Heart left ventricle (tissue), 16 donors: ENCODE data around the gene NIPSNAP2. TPM values are rescaled to one million over a fixed set of nuclear protein-coding genes. Genes with fewer than 3 reads are reported as not detected.
A peak's percentile ranks its signal among the peaks of the same experiment; 100 is the strongest.

Experiments
- ATAC-seq, 4 donors: fragments of 200-7000 bp; cut with Tn5 transposase; one replicate each; pipeline ENCODE4 v1.9.1; 2020 to 2022; ENCODE audit warnings: moderate library complexity in 4 of 4, mild to moderate bottlenecking in 3 of 4, moderate number of reproducible peaks in 1 of 4
- DNase-seq, 5 donors: peaks; one replicate each; pipeline ENCODE4 v3.0.0-alpha.2; 2020
- H3K27ac ChIP-seq, 12 donors: fragments of 200-600 bp; sonication (generic) in 4 of 12; one replicate each; pipeline versions ENCODE4 v1.5.0 to v1.8.0; 2016 to 2022; ENCODE audit warnings: mild to moderate bottlenecking in 2 of 12
- H3K27me3 ChIP-seq, 9 donors: fragments of 200-600 bp; sonication (generic) in 2 of 9; one replicate each; pipeline versions ENCODE4 v1.5.1 to v1.8.0; 2016 to 2022; ENCODE audit warnings: mild to moderate bottlenecking in 3 of 9
- H3K36me3 ChIP-seq, 9 donors: fragments of 200-600 bp; sonication (generic) in 2 of 9; one replicate each; pipeline versions ENCODE4 v1.5.0 to v1.8.0; 2018 to 2022; ENCODE audit warnings: mild to moderate bottlenecking in 2 of 9
- H3K4me1 ChIP-seq, 12 donors: fragments of 200-600 bp; sonication (generic) in 4 of 12; one replicate each; pipeline versions ENCODE4 v1.5.0 to v1.8.0; 2016 to 2022; ENCODE audit warnings: mild to moderate bottlenecking in 3 of 12
- H3K4me3 ChIP-seq, 12 donors: fragments of 200-600 bp; sonication (generic) in 4 of 12; one replicate each; pipeline versions ENCODE4 v1.5.0 to v1.8.0; 2017 to 2022; ENCODE audit warnings: mild to moderate bottlenecking in 9 of 12, moderate library complexity in 4 of 12
- H3K9me3 ChIP-seq, 12 donors: fragments of 200-600 bp; sonication (generic) in 4 of 12; one replicate each; pipeline versions ENCODE4 v1.5.0 to v1.8.0; 2016 to 2022; ENCODE audit warnings: mild to moderate bottlenecking in 1 of 12
- POLR2A ChIP-seq, 2 donors: fragments of 450-650 bp; IDR thresholded peaks; one replicate each; pipeline ENCODE4 v1.6.1; 2017; ENCODE audit warnings: antibody characterized with exemption in 2 of 2, mild to moderate bottlenecking in 2 of 2, moderate library complexity in 2 of 2
- WGBS, 4 donors: extraction: QIAGEN DNeasy Blood & Tissue Kit in 2 of 4; methylation state at CpG; one replicate each; pipeline versions ENCODE4 v1.1.5 to v1.1.7; 2013 to 2018; 5-methylcytosine and 5-hydroxymethylcytosine counted together
- intact Hi-C, 10 donors: fragments of 100-400 bp; cut with DNase I; formaldehyde crosslinking; loops; one replicate each; pipeline versions ENCODE4 v1.11.1 to v1.14.2; 2022
- long read RNA-seq, 3 donors: library from polyadenylated mRNA; unstranded; transcript quantifications; one replicate each; pipeline ENCODE4 v2.0.0, GENCODE V29; 2020 to 2021
- polyA plus RNA-seq, 2 donors: library from polyadenylated mRNA; stranded (reverse); fragments of 200-250 nt; gene quantifications; one replicate each; pipeline ENCODE4 v1.2.3, GENCODE V29; 2013
- total RNA-seq, 9 donors: library from RNA; depleted of rRNA in 2 of 9; stranded (reverse); fragments of >200 nt in 2 of 9; fragmentation: NEBNext Ultra II Directional in 3 of 9; extraction: Animal tissue kit (Norgen Biotek cat#: 25700) in 3 of 9; gene quantifications; one replicate each; pipeline versions ENCODE4 v1.1.0 to v1.2.4, GENCODE V29; 2016 to 2023
- TF ChIP-seq, protein P1 (sequence below), 12 donors: fragments of 200-600 bp; sonication (generic) in 4 of 12; IDR thresholded peaks; one replicate each; pipeline versions ENCODE4 v1.5.0 to v1.8.0; 2018 to 2022; ENCODE audit warnings: antibody characterized with exemption in 12 of 12, mild to moderate bottlenecking in 5 of 12
- donor health status: ischemic (EF 13 %, LVEDD 7.1; RV severe dilation, severe dysfunction).
- donor health status: healthy with polysubstance abuse.
- donor health status: DM: no; HTN: yes; CAD: no.
- donor health status: DM: no; HTN: no; CAD: no.
- donor health status: ischemic (EF 25% LVEDD 6.9; RV normal size, moderate dysfunction).
- donor health status: ischemic (EF 25% LVEDD 5.7; RV mildly dilated, moderate dysfunction).
- donor health status: healthy.
- donor health status: DM: yes; HTN: yes; CAD: no.
- donor health status: ischemic (EF 35%, LVEDD 5.7; RV mildly dilated, moderate dysfunction).
- donor health status: nonischemic (EF 11% LVEDD 7.7; RV severe dilation, severe dysfunction).
- donor health status: DM: yes; HTN: yes; CAD: no.
- donor health status: PGD.
- donor health status: ischemic (EF 29% LVEDD 5.4; RV normal size, mild dysfunction).
- donor health status: nonischemic (EF 23%, LVEDD 6.1; RV moderate dilation, normal function).

Gene NIPSNAP2
- total RNA-seq (100 to 1,000 TPM; 184 to 529 (median 329) TPM), polyA plus RNA-seq (100 to 1,000 TPM; 119 to 158 TPM)
- long read RNA-seq, donor 1, full-length matches to known transcripts: 692 of 815 reads
- long read RNA-seq, donor 1, partial matches to known transcripts: 74 of 815 reads
- long read RNA-seq, donor 1, other reads (novel, unspliced or antisense): 49 of 815 reads
- long read RNA-seq, donor 2, transcript NIPSNAP2-201 (10 exons, 1,999 nt): major isoform, 1,513 of 1,748 reads
- long read RNA-seq, donor 2, transcript NIPSNAP2-205 (8 exons, 1,882 nt): minor isoform, 11 of 1,748 reads
- long read RNA-seq, donor 2, partial matches to known transcripts: 141 of 1,748 reads
- long read RNA-seq, donor 2, other reads (novel, unspliced or antisense): 83 of 1,748 reads
- long read RNA-seq, donor 3, transcript NIPSNAP2-201 (10 exons, 1,999 nt): major isoform, 259 of 298 reads
- long read RNA-seq, donor 3, partial matches to known transcripts: 16 of 298 reads
- long read RNA-seq, donor 3, other reads (novel, unspliced or antisense): 19 of 298 reads

DNA sequence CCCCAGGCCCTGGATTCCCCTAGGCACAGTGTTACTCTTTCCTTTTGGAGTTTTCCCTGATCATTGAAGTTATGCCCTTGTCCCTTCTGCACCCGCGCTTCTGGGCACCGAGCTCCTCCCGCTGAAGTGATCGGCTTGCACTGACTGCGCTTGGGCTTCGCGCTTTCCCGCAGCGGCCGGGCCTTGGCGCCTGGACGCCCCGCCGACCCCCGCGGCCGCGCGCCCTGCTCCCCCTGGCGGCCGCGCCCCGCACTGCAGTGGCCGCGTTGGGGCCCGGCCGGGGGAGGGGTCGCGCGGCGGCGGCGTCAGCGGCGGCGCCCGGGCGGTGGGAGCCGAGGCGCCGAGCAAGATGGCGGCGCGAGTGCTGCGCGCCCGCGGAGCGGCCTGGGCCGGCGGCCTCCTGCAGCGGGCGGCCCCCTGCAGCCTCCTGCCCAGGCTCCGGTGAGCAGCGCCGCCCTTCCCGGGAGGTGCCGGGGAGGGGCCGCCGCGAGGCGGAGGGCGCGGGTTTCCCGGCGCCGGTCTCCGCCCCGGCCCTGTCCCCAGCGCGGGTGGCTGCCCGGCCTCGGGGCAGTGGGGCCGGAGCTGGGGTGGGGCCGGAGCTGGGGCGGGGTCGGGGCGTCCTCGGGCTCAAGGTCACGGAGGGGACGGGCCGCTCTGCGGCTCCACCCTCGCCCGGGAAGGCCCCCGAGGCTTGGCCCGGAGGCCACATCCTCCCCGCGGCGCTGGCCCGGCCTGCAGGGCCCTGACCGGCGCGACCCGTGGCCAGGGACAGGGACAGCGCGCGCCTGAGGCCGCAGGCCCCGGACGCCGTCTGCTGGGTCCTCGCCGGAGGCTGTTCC is at the start of gene NIPSNAP2:
NIPSNAP2 (plus strand) TSS at position 325 of the 839 bp plus-strand sequence; CDS start at position 350, 25 bp downstream.
- H3K36me3 ChIP-seq: peaks cover 0 to 12% (median 2%) of the 10 kb centered on the region in 9 donors
- peak within 1 kb of the TSS; percentile 45 to 84 (median 69) for H3K4me3 ChIP-seq
- 1 to 2% (median 1%) methylated on average over 26 to 105 of the region's 105 CpGs for WGBS, 4 donors
- peak; percentile 87 to 97 (median 94) for ATAC-seq
- peak; percentile 90 to 95 (median 91) for DNase-seq
- peaks cover 0 to 48% (median 17%) of the 10 kb centered on the region in 12 donors for H3K4me1 ChIP-seq
- intact Hi-C loops: loop anchor here in 8 of 10 donors (1.0 to 10.0 kb wide), 14 partner anchors 13 to 600 kb away; partner anchors contain the start of genes ZNF713 (in 5 of the 8), VOPP1 (in 2 of the 8), CCT6A (in 1 of the 8) and LANCL2 (in 1 of the 8)
- H3K9me3 ChIP-seq: no peaks in the 10 kb centered on the region
- H3K27ac ChIP-seq: peak within 1 kb of the TSS; percentile 86 to 99 (median 96)
- H3K27me3 ChIP-seq: no peaks in the 10 kb centered on the region
- TF ChIP-seq POLR2A (IDR thresholded peaks at IDR 0.05): peak in 1 of 2 donors; percentile 86
- TF ChIP-seq, protein P1, sequence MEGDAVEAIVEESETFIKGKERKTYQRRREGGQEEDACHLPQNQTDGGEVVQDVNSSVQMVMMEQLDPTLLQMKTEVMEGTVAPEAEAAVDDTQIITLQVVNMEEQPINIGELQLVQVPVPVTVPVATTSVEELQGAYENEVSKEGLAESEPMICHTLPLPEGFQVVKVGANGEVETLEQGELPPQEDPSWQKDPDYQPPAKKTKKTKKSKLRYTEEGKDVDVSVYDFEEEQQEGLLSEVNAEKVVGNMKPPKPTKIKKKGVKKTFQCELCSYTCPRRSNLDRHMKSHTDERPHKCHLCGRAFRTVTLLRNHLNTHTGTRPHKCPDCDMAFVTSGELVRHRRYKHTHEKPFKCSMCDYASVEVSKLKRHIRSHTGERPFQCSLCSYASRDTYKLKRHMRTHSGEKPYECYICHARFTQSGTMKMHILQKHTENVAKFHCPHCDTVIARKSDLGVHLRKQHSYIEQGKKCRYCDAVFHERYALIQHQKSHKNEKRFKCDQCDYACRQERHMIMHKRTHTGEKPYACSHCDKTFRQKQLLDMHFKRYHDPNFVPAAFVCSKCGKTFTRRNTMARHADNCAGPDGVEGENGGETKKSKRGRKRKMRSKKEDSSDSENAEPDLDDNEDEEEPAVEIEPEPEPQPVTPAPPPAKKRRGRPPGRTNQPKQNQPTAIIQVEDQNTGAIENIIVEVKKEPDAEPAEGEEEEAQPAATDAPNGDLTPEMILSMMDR (IDR thresholded peaks at IDR 0.05): peak; percentile 12 to 70 (median 50)

DNA sequence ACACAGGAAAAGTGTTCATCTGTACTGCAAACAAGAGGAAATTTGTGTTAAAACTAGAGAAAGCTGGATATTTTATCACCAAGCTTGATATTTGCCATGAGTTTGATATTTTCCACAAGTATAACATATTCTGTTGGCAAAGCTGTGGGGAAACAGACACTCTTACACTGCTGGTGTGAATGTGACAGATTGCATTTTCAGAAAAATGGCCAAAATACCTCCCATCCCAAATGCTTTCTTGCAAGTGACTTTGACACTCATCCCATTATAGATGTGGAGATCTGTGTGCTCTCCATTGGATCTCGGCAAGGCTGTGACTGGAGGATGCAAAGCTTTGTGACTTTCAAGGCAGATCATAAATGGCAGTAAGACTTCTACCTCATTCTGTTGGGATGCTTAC is 46.6 kb upstream of the NIPSNAP2 start:
- no peak for ATAC-seq
- TF ChIP-seq POLR2A (IDR thresholded peaks at IDR 0.05): no peak
- TF ChIP-seq, protein P1 (IDR thresholded peaks at IDR 0.05): no peak
- H3K9me3 ChIP-seq: no peaks in the 10 kb centered on the region
- peaks cover 0 to 53% (median 13%) of the 10 kb centered on the region in 9 donors for H3K36me3 ChIP-seq
- no peak overlapping the region for H3K27ac ChIP-seq
- intact Hi-C loops: no loop called here
- H3K27me3 ChIP-seq: no peaks in the 10 kb centered on the region
- WGBS, 4 donors: 98 to 100% (median 99%) methylated on average over 1 of the region's 1 CpG
- no peaks in the 10 kb centered on the region for H3K4me1 ChIP-seq
- DNase-seq: no peak
- no peak overlapping the region for H3K4me3 ChIP-seq

DNA sequence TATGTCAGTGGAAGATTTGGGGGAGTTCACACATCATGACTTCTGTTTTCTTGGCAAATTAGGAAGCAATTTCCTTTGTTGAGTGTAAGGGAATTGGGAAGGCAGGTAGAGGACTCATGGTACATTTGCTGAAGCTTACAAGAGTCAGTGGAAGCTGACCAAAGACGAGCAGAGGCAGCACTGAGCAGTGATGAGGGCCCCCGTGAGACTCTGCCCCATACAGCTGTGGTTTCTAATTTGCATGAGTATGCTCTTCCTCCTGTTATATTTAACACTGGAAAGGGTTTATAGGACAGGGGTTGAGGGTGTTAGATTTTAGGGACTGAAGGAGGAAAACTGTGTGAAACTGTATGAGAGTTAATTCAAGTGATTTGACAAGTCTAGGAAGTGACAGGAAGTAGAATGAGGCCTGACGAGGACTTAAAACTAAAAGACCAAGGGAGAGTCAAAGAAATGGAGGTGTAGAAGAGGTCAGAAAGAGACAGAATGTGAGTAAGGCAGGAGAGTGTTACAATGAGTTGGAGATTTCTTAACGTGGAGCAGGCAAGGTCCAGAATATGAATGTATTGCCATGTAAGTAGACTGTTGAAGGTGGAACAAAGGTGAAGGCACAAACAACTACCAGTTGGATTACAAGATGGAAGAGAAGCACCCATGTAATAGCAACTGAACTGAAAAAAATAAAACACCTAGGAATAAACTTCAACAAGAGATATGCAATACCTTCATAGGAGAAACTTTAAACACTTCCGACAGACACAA is 36.2 kb upstream of the NIPSNAP2 start:
- H3K27me3 ChIP-seq: no peaks in the 10 kb centered on the region
- intact Hi-C loops: no loop called here
- H3K36me3 ChIP-seq: peaks cover 0 to 70% (median 16%) of the 10 kb centered on the region in 9 donors

More for the DNA sequence above, 36.2 kb upstream of the NIPSNAP2 start:
- Histone ChIP-seq H3K27ac (no peak overlapping the region), H3K4me1 (no peaks in the 10 kb centered on the region), H3K4me3 (no peak overlapping the region), H3K9me3 (peaks cover 0 to 9% (median 0%) of the 10 kb centered on the region in 12 donors)
- TF ChIP-seq, protein P1 (IDR thresholded peaks at IDR 0.05): no peak
- no peak for TF ChIP-seq POLR2A (IDR thresholded peaks at IDR 0.05)
- 92 to 95% (median 94%) methylated on average over 5 of the region's 5 CpGs for WGBS, 4 donors
- ATAC-seq (no peak), DNase-seq (no peak)
